OCI-LY7 (cell line): ENCODE measurements around the gene WNK2. TPM values are rescaled to one million over a fixed set of nuclear protein-coding genes. Genes with fewer than 3 reads are reported as not detected.

ENCODE experiments used
- BruUV-seq: library from RNA; stranded (reverse); fragments of 400-500 nt; replicated peaks from 2 replicates; lab custom pipeline; 2021; lab: Mats Ljungman, UMichigan
- CTCF ChIA-PET: fragments of 300-600 bp; sonication (Branson Sonifier 250); formaldehyde crosslinking; loops from one replicate; lab custom pipeline; 2022; ENCODE audit warnings: antibody characterized with exemption; ENCODE audit not compliant: unreplicated experiment; lab: Charles Lee
- POLR2A ChIA-PET: fragments of 300-600 bp; sonication (Branson Sonifier 250); formaldehyde crosslinking; loops from one replicate; lab custom pipeline; 2022; ENCODE audit warnings: antibody characterized with exemption; lab: Charles Lee
- DNase-seq: peaks from one replicate; pipeline ENCODE4 v3.0.0-alpha.2; 2015; ENCODE audit warnings: low spot score
- H2AFZ ChIP-seq: fragments of 200-600 bp; sonication (generic), shearing (Covaris generic); 2 replicates; pipeline ENCODE4 v1.6.1; 2014; ENCODE audit warnings: mild to moderate bottlenecking, antibody characterized with exemption, low read length, moderate library complexity
- H3K27ac ChIP-seq: fragments of 200-600 bp; sonication (generic); 2 replicates; pipeline ENCODE4 v1.5.1; 2014; ENCODE audit warnings: mixed run types, low read depth, mild to moderate bottlenecking, moderate library complexity, low read length, inconsistent platforms; ENCODE audit not compliant: poor library complexity, severe bottlenecking
- H3K36me3 ChIP-seq: fragments of 200-600 bp; sonication (generic); 2 replicates; pipeline ENCODE4 v1.6.1; 2014; ENCODE audit warnings: mild to moderate bottlenecking, antibody characterized with exemption, low read length, moderate library complexity, mixed read lengths; ENCODE audit not compliant: insufficient read depth
- H3K4me1 ChIP-seq: fragments of 200-600 bp; sonication (generic); 2 replicates; pipeline ENCODE4 v1.5.1; 2014; ENCODE audit warnings: mild to moderate bottlenecking, low read length; ENCODE audit not compliant: insufficient read depth, poor library complexity, severe bottlenecking
- H3K4me2 ChIP-seq: fragments of 200-600 bp; sonication (generic); 2 replicates; pipeline ENCODE4 v1.6.1; 2014; ENCODE audit warnings: mild to moderate bottlenecking, low read length
- H3K4me3 ChIP-seq: fragments of 200-600 bp; sonication (generic); 2 replicates; pipeline ENCODE4 v1.5.1; 2014; ENCODE audit warnings: mild to moderate bottlenecking, low read depth, low read length; ENCODE audit not compliant: poor library complexity, severe bottlenecking
- H3K79me2 ChIP-seq: fragments of 200-600 bp; sonication (generic); 2 replicates; pipeline ENCODE4 v1.6.1; 2016; ENCODE audit warnings: low read depth, mild to moderate bottlenecking, low read length, moderate library complexity, mixed read lengths; ENCODE audit not compliant: insufficient read depth
- H3K9me2 ChIP-seq: fragments of 200-600 bp; sonication (generic); 2 replicates; pipeline ENCODE4 v1.6.1; 2016; ENCODE audit warnings: mild to moderate bottlenecking, low read length, mixed read lengths; ENCODE audit not compliant: insufficient read depth
- H3K9me3 ChIP-seq: fragments of 200-600 bp; sonication (generic); 2 replicates; pipeline ENCODE4 v1.6.1; 2014; ENCODE audit warnings: mild to moderate bottlenecking, mixed run types, low read length, mixed read lengths
- H4K20me1 ChIP-seq: fragments of 200-600 bp; sonication (generic); 2 replicates; pipeline ENCODE4 v1.6.1; 2014; ENCODE audit warnings: mild to moderate bottlenecking, antibody characterized with exemption, low read length, moderate library complexity, mixed read lengths; ENCODE audit not compliant: insufficient read depth
- EZH2phosphoT487 ChIP-seq: fragments of 200-600 bp; sonication (generic); IDR thresholded peaks from 2 replicates; pipeline ENCODE4 v1.6.1; 2018; ENCODE audit warnings: low read depth, borderline replicate concordance, mild to moderate bottlenecking, mixed run types, antibody characterized with exemption, low read length, moderate library complexity, mixed read lengths
- intact Hi-C: fragments of 100-400 bp; cut with micrococcal nuclease; formaldehyde crosslinking; loops from one replicate; pipeline ENCODE4 v1.10.0; 2022; ENCODE audit not compliant: unreplicated experiment
- total RNA-seq, 2 experiments: library from RNA; depleted of rRNA in 1 of 2; stranded (reverse); fragments of >200 nt in 1 of 2; shearing (Covaris generic) in 1 of 2; gene quantifications; 2 replicates each; pipeline ENCODE4 v1.2.3, GENCODE V29; 2014 to 2022
- TF ChIP-seq, protein P1 (sequence below): fragments of 200-600 bp; sonication (generic); conservative IDR thresholded peaks from 2 replicates; pipeline ENCODE4 v1.5.1; 2014; ENCODE audit warnings: mild to moderate bottlenecking, antibody characterized with exemption, low read length, moderate library complexity, mixed read lengths

The WNK2 gene
- total RNA-seq, 2 experiments from 2014 or later, result 142 to 194 TPM

DNA sequence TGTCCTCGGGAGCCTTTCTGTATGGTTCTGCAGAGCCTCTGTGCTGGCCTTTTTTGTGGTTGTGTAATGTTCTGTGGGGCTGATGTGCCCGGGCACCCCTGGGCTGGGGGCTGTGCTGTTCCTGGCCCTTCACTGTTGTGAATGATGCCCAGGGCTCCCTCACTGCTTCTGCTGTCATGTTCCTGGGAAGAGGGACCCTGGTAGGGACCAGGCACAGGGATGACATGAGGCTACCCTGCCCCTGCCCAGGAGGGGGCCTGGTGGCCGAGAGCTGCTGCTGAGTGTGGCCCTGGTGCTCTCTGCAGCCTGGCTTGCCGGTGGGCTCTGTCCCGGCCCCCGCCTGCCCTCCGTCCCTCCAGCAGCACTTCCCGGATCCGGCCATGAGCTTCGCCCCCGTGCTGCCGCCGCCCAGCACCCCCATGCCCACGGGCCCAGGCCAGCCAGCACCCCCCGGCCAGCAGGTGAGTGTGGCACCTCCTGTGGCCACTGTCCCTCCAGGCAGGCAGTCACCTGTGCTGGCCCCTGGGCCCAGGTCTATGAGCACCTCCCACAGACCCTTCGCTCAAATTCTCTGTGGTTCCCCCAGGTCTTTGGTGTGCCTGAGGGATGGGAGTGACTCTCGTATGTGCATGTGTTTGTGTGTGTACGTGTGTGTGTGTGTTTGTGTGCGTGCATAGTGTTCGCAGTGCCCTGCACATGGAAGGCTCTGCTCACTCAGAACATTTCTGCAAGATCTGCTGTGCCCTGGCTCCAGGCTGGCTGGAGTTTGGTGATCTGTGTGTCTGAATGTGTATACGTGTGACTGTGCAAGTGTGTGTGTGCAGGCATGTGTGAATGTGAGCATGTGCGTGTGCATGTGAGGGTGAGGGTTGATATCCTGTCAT is 72.3 kb downstream of the WNK2 start:
- H3K4me2 ChIP-seq, result no peak overlapping the region
- TF ChIP-seq, protein P1, sequence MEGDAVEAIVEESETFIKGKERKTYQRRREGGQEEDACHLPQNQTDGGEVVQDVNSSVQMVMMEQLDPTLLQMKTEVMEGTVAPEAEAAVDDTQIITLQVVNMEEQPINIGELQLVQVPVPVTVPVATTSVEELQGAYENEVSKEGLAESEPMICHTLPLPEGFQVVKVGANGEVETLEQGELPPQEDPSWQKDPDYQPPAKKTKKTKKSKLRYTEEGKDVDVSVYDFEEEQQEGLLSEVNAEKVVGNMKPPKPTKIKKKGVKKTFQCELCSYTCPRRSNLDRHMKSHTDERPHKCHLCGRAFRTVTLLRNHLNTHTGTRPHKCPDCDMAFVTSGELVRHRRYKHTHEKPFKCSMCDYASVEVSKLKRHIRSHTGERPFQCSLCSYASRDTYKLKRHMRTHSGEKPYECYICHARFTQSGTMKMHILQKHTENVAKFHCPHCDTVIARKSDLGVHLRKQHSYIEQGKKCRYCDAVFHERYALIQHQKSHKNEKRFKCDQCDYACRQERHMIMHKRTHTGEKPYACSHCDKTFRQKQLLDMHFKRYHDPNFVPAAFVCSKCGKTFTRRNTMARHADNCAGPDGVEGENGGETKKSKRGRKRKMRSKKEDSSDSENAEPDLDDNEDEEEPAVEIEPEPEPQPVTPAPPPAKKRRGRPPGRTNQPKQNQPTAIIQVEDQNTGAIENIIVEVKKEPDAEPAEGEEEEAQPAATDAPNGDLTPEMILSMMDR, result no peak
- TF ChIP-seq EZH2phosphoT487, result no peak
- H3K9me3 ChIP-seq, result no peaks in the 10 kb centered on the region
- DNase-seq, result no peak
- ChIA-PET CTCF (no interaction called here), POLR2A (no interaction called here)
- intact Hi-C loops, result no loop called here
- H3K9me2 ChIP-seq, result no peaks in the 10 kb centered on the region
- H4K20me1 ChIP-seq, result no peaks in the 10 kb centered on the region
- no peak overlapping the region for H3K4me3 ChIP-seq
- no peaks in the 10 kb centered on the region for H3K79me2 ChIP-seq
- no peak overlapping the region for H3K27ac ChIP-seq
- H3K4me1 ChIP-seq, result peaks cover 6% of the 10 kb centered on the region
- H2AFZ ChIP-seq, result no peak overlapping the region
- no peaks in the 10 kb centered on the region for H3K36me3 ChIP-seq
- no TSS peak for BruUV-seq

DNA sequence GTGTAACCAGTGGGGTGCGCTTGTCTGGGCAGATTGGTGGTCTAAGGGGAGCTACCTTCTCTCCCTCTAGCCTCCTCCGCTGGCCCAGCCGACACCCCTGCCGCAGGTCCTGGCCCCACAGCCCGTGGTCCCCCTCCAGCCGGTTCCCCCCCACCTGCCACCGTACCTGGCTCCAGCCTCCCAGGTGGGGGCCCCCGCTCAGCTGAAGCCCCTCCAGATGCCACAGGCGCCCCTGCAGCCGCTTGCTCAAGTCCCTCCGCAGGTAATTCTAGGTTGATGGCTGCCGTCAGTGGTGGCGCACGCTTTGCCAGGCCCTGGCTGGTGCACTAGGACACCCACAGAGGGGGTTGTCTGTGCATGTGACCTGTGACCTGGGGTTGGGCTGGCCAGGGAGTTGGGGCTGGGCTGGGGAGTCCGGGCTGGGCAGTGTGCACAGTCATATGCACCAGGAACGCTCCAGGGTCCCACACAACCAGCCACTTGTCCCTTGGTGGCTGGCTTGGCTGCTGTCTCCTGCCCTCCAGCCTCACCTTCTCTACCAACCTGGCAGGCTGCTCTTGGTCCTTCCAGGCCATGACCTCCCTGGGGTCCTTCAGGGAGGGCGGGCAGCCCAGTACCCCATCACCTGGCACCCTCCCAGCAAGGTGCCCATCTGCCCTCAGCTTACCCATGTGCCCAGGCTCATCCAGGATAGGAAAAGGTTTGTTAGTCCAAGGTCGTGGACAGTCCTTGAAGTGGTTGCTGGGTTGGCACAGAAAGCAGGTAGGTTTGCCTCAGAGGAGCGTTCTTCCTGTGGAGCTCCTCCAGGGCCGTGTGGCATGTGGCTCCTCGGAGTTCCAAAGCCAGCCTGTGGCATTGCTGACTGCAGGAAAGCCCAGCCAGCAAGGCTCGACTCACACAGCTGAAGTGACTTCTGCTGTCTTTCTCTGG is 73.2 kb downstream of the WNK2 start:
- intact Hi-C loops, result no loop called here
- no TSS peak for BruUV-seq
- DNase-seq, result no peak
- POLR2A ChIA-PET, result no interaction called here
- Histone ChIP-seq H3K4me2 (no peak overlapping the region), H3K4me3 (no peak overlapping the region), H3K9me3 (no peaks in the 10 kb centered on the region), H3K9me2 (no peaks in the 10 kb centered on the region), H3K4me1 (peaks cover 16% of the 10 kb centered on the region), H3K79me2 (no peaks in the 10 kb centered on the region), H3K36me3 (no peaks in the 10 kb centered on the region), H4K20me1 (no peaks in the 10 kb centered on the region), H3K27ac (no peak overlapping the region), H2AFZ (no peak overlapping the region)
- TF ChIP-seq, protein P1, result no peak
- no peak for TF ChIP-seq EZH2phosphoT487
- CTCF ChIA-PET, result no interaction called here
